Mucosa of gallbladder (tissue), 1 donor: Measurements from ENCODE around the gene ZNF414. TPM values are rescaled to one million over a fixed set of nuclear protein-coding genes. Genes with fewer than 3 reads are reported as not detected.
A peak's percentile ranks its signal among the peaks of the same experiment; 100 is the strongest.
"Not testable (repeated sequence)": the region's sequence is repeated elsewhere in the genome, so short reads cannot be mapped to it uniquely, and the experiment has no call there.

Experiments used
- DNase-seq: peaks from one replicate; pipeline ENCODE4 v3.0.0-alpha.2; 2020; ENCODE audit warnings: low spot score
- total RNA-seq: library from RNA; stranded (reverse); gene quantifications from one replicate; pipeline ENCODE4 v1.2.1, GENCODE V29; 2021
- donor health status: DM: no; HTN: no; CAD: no.

ZNF414 gene
- 32.8 TPM for total RNA-seq

GRCh38 chr19:8513687-8514504 is at the start of gene ZNF414:
Gene ZNF414 (minus strand): TSS chr19:8514167. CDS start chr19:8514046, 121 bp downstream.
- DNase-seq, result peak; percentile 97

- no peak for DNase-seq
Measured at GRCh38 chr19:8561075-8561764, 47.3 kb upstream of the ZNF414 start.

- no peak for DNase-seq
Measured at GRCh38 chr19:8558325-8558724, 44.4 kb upstream of the ZNF414 start.

GRCh38 chr19:8557642-8558238 is 43.8 kb upstream of the ZNF414 start:
- no peak for DNase-seq

- DNase-seq, result not testable (repeated sequence)
Measured at GRCh38 chr19:8553729-8554128, 39.8 kb upstream of the ZNF414 start.

GRCh38 chr19:8552810-8553209 is 38.8 kb upstream of the ZNF414 start:
- DNase-seq, result no peak

- no peak for DNase-seq
Measured at GRCh38 chr19:8550070-8550469, 36.1 kb upstream of the ZNF414 start.

- no peak for DNase-seq
Measured at GRCh38 chr19:8545743-8546142, 31.8 kb upstream of the ZNF414 start.

- no peak for DNase-seq
Measured at GRCh38 chr19:8544168-8544567, 30.2 kb upstream of the ZNF414 start.

- no peak for DNase-seq
Measured at GRCh38 chr19:8539621-8540149, 25.7 kb upstream of the ZNF414 start.

GRCh38 chr19:8537099-8537498 is 23.1 kb upstream of the ZNF414 start:
- DNase-seq, result no peak

- DNase-seq, result no peak
Measured at GRCh38 chr19:8536282-8536681, 22.3 kb upstream of the ZNF414 start.

- no peak for DNase-seq
Measured at GRCh38 chr19:8532225-8532624, 18.3 kb upstream of the ZNF414 start.

- no peak for DNase-seq
Measured at GRCh38 chr19:8531470-8531869, 17.5 kb upstream of the ZNF414 start.

- no peak for DNase-seq
Measured at GRCh38 chr19:8530061-8530679, 16.2 kb upstream of the ZNF414 start.

- no peak for DNase-seq
Measured at GRCh38 chr19:8529369-8530006, 15.5 kb upstream of the ZNF414 start.

GRCh38 chr19:8528500-8528899 is 14.5 kb upstream of the ZNF414 start:
- DNase-seq, result no peak

- DNase-seq, result peak; percentile 90
Measured at GRCh38 chr19:8526345-8527091, 12.6 kb upstream of the ZNF414 start.

- no peak for DNase-seq
Measured at GRCh38 chr19:8525401-8525684, 11.4 kb upstream of the ZNF414 start.

GRCh38 chr19:8519388-8519787 is 5.4 kb upstream of the ZNF414 start:
- no peak for DNase-seq

GRCh38 chr19:8518536-8518935 is 4.6 kb upstream of the ZNF414 start:
- no peak for DNase-seq
